Keratinocyte (primary cell): ENCODE results near the gene BUD31. TPM values are rescaled to one million over a fixed set of nuclear protein-coding genes. Genes with fewer than 3 reads are reported as not detected.

Experiments used
- DNase-seq: peaks from one replicate; pipeline ENCODE4 v3.0.0-alpha.2; 2011; ENCODE audit warnings: low read depth, missing footprints, low spot score
- FAIRE-seq: peaks from 2 replicates; lab custom pipeline; 2011; peaks lifted over from hg19 to GRCh38; lab: Jason Lieb, UNC
- H2AFZ ChIP-seq: 2 replicates; pipeline ENCODE4 v1.6.0; 2012; ENCODE audit warnings: low read length, control low read depth, inconsistent platforms; ENCODE audit not compliant: control insufficient read depth
- H3K27ac ChIP-seq: 2 replicates; pipeline ENCODE4 v1.5.1; 2011; ENCODE audit warnings: low read length; ENCODE audit not compliant: control insufficient read depth, insufficient read depth
- H3K27me3 ChIP-seq: 3 replicates; pipeline ENCODE4 v1.6.0; 2011; ENCODE audit warnings: low read length; ENCODE audit not compliant: control insufficient read depth, insufficient read depth; ENCODE audit errors: extremely low read depth
- H3K36me3 ChIP-seq, 2 experiments: 2 replicates in 1 of 2; 3 replicates in 1 of 2; pipeline ENCODE4 v1.5.1; 2011; ENCODE audit warnings: low read length in 2 of 2, mild to moderate bottlenecking in 1 of 2; ENCODE audit not compliant: control insufficient read depth in 2 of 2, insufficient read depth in 2 of 2; ENCODE audit errors: extremely low read depth in 1 of 2
- H3K4me1 ChIP-seq: 3 replicates; pipeline ENCODE4 v1.5.1; 2011; ENCODE audit warnings: low read length; ENCODE audit not compliant: control insufficient read depth, insufficient read depth; ENCODE audit errors: extremely low read depth
- H3K4me2 ChIP-seq: 3 replicates; pipeline ENCODE4 v1.6.0; 2011; ENCODE audit warnings: low read depth, low read length; ENCODE audit not compliant: control insufficient read depth, insufficient read depth; ENCODE audit errors: extremely low read depth
- H3K4me3 ChIP-seq, 3 experiments: fragments of 200-600 bp in 1 of 3; sonication (generic) in 1 of 3; 2 replicates in 2 of 3; 3 replicates in 1 of 3; pipeline ENCODE4 v1.5.1; 2011 to 2016; ENCODE audit warnings: low read length in 3 of 3, mild to moderate bottlenecking in 3 of 3, control low read depth in 2 of 3, inconsistent platforms in 1 of 3, low read depth in 1 of 3, mixed read lengths in 1 of 3, mixed run types in 1 of 3, moderate library complexity in 1 of 3; ENCODE audit not compliant: control insufficient read depth in 2 of 3, insufficient read depth in 2 of 3; ENCODE audit errors: extremely low read depth in 1 of 3
- H3K79me2 ChIP-seq: 2 replicates; pipeline ENCODE4 v1.6.0; 2012; ENCODE audit warnings: low read length; ENCODE audit not compliant: control insufficient read depth, insufficient read depth
- H3K9ac ChIP-seq: 3 replicates; pipeline ENCODE4 v1.6.0; 2011; ENCODE audit warnings: low read length; ENCODE audit not compliant: control insufficient read depth, insufficient read depth; ENCODE audit errors: extremely low read depth
- H3K9me1 ChIP-seq: 3 replicates; pipeline ENCODE4 v1.6.0; 2011; ENCODE audit warnings: low read length; ENCODE audit not compliant: control insufficient read depth, insufficient read depth; ENCODE audit errors: extremely low read depth
- H3K9me3 ChIP-seq: 2 replicates; pipeline ENCODE4 v1.5.1; 2012; ENCODE audit warnings: low read depth, low read length; ENCODE audit not compliant: control insufficient read depth
- H4K20me1 ChIP-seq: 3 replicates; pipeline ENCODE4 v1.6.0; 2011; ENCODE audit warnings: low read length; ENCODE audit not compliant: control insufficient read depth, insufficient read depth; ENCODE audit errors: extremely low read depth
- EZH2 ChIP-seq: IDR thresholded peaks from one replicate; pipeline ENCODE4 v1.6.1; 2012; ENCODE audit warnings: inconsistent platforms, mild to moderate bottlenecking, low read length, moderate library complexity
- dilution Hi-C: fragments of 300-500 bp; cut with MboI; formaldehyde crosslinking; loops from one replicate; pipeline ENCODE4 v1.7.0; 2020; ENCODE audit warnings: low sequenced_read_pairs; ENCODE audit not compliant: extremely low pct_ligation_motif_present
- polyA plus RNA-seq, 5 experiments: library from polyadenylated mRNA; depleted of rRNA in 3 of 5; stranded (reverse) in 3 of 5; stranded (forward) in 1 of 5; unstranded in 1 of 5; fragments of >200 nt; gene quantifications; 1 replicate in 1 of 5; 2 replicates in 3 of 5; 3 replicates in 1 of 5; pipeline versions ENCODE4 v1.2.1 to v1.2.3, GENCODE V29; 2011 to 2012; ENCODE audit warnings: missing spikeins in 2 of 5, low read depth in 1 of 5, low replicate concordance in 1 of 5
- TF ChIP-seq, protein P1 (sequence below), 3 experiments: IDR thresholded peaks in 1 of 3; conservative IDR thresholded peaks in 1 of 3; optimal IDR thresholded peaks in 1 of 3; 2 replicates in 2 of 3; 3 replicates in 1 of 3; pipeline versions ENCODE3 to v1.5.1; 2011; ENCODE audit warnings: low read length in 3 of 3, mild to moderate bottlenecking in 3 of 3, moderate library complexity in 2 of 3, control low read depth in 1 of 3, inconsistent platforms in 1 of 3; ENCODE audit not compliant: insufficient read depth in 2 of 3; ENCODE audit errors: extremely low read depth in 1 of 3

BUD31 gene
- polyA plus RNA-seq, 1 donor (not counting 4 experiments of a cell fraction or from before 2014, with no cell fraction given), result 73.3 TPM

- Histone ChIP-seq H3K4me3 (no peak overlapping the region), H3K79me2 (no peaks in the 10 kb centered on the region), H3K4me2 (no peak overlapping the region), H3K9me3 (no peaks in the 10 kb centered on the region), H3K36me3 (peaks cover 30% of the 10 kb centered on the region in 2 experiments), H3K4me1 (peaks cover 10% of the 10 kb centered on the region), H2AFZ (peak overlapping the region; percentile 8), H3K27me3 (no peaks in the 10 kb centered on the region), H3K9ac (peak overlapping the region; percentile 50), H4K20me1 (peaks cover 4% of the 10 kb centered on the region), H3K27ac (no peak overlapping the region), H3K9me1 (no peaks in the 10 kb centered on the region)
- TF ChIP-seq EZH2, result no peak
- TF ChIP-seq, protein P1, sequence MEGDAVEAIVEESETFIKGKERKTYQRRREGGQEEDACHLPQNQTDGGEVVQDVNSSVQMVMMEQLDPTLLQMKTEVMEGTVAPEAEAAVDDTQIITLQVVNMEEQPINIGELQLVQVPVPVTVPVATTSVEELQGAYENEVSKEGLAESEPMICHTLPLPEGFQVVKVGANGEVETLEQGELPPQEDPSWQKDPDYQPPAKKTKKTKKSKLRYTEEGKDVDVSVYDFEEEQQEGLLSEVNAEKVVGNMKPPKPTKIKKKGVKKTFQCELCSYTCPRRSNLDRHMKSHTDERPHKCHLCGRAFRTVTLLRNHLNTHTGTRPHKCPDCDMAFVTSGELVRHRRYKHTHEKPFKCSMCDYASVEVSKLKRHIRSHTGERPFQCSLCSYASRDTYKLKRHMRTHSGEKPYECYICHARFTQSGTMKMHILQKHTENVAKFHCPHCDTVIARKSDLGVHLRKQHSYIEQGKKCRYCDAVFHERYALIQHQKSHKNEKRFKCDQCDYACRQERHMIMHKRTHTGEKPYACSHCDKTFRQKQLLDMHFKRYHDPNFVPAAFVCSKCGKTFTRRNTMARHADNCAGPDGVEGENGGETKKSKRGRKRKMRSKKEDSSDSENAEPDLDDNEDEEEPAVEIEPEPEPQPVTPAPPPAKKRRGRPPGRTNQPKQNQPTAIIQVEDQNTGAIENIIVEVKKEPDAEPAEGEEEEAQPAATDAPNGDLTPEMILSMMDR (optimal IDR thresholded peaks at IDR 0.05 in 1 of 3, IDR thresholded peaks at IDR 0.05 in 1 of 3, conservative IDR thresholded peaks at IDR 0.05 in 1 of 3; ENCODE audit: extremely low read depth in 1 of 3, insufficient read depth in 2 of 3, low read length in 3 of 3), result peak; percentile 74 to 88 (median 85)
- dilution Hi-C loops, result no loop called here
- FAIRE-seq (peak; percentile 46), DNase-seq (no peak)
Measured at GRCh38 chr7:99365318-99366141, 43.2 kb upstream of the BUD31 start.

DNA sequence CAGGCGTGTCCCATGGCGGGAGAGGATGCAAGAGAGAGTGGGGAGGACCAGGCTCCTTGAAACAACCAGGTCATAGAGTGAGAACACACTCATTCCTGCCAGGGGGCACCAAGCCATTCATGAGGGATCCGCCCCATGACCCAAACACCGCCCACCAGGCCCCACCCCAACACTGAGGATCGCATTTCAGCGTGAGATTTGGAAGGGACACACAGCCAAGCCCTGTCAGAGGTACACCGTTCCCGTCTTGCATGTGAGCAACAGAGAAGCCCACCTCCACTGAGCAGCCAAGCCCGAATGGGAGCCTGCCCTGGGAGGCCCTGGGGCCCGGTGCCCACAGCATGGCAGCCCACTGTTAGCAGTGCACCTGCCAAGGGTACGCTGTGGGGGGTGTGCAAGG is 42.1 kb upstream of the BUD31 start:
- peaks cover 25 to 26% of the 10 kb centered on the region in 2 experiments for H3K36me3 ChIP-seq

More for the DNA sequence above, 42.1 kb upstream of the BUD31 start:
- H2AFZ ChIP-seq, result no peak overlapping the region
- peaks cover 11% of the 10 kb centered on the region for H3K4me1 ChIP-seq
- no peaks in the 10 kb centered on the region for H3K79me2 ChIP-seq
- no peak overlapping the region for H3K9ac ChIP-seq
- DNase-seq (no peak), FAIRE-seq (no peak)
- no peaks in the 10 kb centered on the region for H3K9me1 ChIP-seq
- H4K20me1 ChIP-seq, result no peaks in the 10 kb centered on the region
- no peaks in the 10 kb centered on the region for H3K27me3 ChIP-seq
- TF ChIP-seq EZH2, result no peak
- TF ChIP-seq, protein P1 (optimal IDR thresholded peaks at IDR 0.05 in 1 of 3, IDR thresholded peaks at IDR 0.05 in 1 of 3, conservative IDR thresholded peaks at IDR 0.05 in 1 of 3; ENCODE audit: extremely low read depth in 1 of 3, insufficient read depth in 2 of 3, low read length in 3 of 3), result no peak
- no peak overlapping the region for H3K4me2 ChIP-seq
- dilution Hi-C loops, result no loop called here
- no peaks in the 10 kb centered on the region for H3K9me3 ChIP-seq
- no peak overlapping the region for H3K27ac ChIP-seq
- no peak overlapping the region for H3K4me3 ChIP-seq
